DMS 273 (cell line): Measurements from ENCODE around the gene TPMT.

Source experiments
- DNase-seq: peaks from one replicate; lab custom pipeline; 2025; ENCODE audit not compliant: unreplicated experiment; lab: John Stamatoyannopoulos, UW

TPMT gene

DNA sequence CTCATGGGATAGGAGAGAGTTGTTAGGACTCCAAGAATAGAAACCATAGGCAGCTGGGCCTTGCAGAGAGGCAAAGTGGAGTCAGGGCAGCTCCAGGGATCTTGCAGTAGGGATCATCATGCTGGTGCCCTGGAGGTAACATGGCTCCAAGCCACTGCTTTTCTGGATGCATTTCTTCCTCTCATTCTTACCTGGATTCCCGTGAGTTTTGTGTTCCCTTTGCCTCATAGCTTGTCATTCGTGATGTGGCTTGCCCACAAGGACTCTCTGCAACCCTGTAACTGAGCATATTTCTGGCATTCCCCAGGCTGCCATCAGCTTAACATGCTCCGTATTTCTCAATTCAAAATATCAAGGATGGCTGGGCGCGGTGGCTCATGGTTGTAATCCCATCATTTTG lies 37.7 kb downstream of the TPMT start:
- DNase-seq: peak; percentile 36

DNA sequence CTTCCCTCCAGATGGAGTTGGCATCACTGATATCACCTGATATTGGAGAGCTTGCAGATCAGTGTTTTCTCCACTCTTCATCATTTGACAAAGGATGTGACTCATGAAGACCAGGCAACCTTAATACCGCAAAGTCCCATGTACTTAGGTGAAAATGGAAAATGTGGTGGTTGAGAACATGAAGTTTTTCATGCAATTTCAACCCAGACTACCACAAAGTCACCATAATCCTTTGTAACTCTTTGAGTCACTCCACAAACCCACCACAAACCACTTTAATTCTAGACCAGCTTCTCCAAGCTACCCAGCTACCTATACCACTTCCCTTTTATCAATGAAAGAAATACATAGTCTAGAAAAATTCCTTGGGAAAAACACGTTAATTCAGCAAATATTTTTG lies 39.5 kb downstream of the TPMT start:
- no peak for DNase-seq

DNA sequence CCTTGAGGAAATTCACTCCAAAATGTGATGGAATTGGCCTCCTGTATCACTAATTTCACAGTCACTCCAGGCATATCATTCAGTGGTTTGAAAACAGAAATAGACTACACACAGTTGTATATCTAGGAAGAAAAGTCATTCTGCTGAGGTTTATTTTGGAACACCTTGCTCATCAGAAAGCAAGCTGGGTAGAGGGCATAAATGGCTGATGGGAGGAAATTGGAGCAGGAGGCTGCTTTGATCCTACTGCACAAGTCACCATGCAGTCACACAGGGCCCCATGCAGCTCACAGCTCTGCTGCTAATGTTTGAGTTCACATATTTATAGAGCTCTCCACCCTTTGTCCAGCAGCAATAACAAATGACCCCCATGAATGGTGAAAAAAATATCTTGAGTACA lies 44.7 kb downstream of the TPMT start:
- DNase-seq: no peak

DNA sequence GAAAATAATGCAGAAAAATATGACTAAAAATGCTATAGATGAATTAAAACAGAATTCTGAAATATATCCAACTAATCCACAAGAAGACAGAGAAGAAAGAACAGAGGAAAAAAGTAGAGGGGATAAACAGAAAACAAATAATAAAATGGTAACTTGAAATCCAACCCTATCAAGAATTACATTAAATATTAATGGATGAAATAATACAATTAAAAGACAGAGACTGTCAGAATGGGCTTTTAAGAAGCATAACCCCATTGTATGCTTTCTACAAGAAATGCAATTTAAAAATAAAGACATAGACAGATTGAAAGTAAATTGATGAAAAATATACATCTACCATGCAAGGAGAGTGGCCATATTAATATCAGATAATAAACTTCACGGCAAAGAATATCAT lies 47.8 kb downstream of the TPMT start:
- DNase-seq: no peak

DNA sequence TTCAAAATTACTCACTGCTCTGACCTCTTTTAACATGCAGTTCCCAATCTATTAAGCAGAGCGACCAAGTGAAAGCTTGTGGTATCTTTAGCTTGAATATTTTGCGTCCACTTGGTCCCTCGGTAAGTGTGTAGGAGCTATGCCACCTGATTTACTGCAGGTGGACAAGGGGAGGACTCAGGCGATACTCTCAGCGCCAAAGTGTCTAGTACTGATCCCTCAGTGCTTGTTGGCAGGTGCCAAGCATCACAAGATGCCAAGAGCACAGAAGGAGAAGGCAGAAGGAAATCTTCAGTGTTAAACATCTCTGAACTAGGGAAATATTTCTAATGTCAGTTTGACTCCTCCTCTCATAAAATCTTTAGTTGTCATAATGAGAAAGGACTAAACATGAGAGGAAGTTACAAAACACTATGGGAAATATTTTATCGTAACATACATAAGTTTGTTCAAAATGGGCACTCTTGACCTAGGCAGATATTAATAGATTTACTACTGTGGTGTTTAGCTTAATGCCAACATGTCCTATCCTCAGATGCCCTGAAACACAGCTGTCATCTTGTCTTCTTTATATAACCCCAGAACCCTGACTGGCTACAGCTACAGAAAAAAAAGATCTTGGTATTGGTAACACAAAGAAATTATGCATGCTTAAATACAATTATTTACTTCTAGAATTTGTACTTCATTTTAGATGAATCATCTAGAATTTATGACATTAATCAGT lies 51.9 kb downstream of the TPMT start:
- peak; percentile 24 for DNase-seq

DNA sequence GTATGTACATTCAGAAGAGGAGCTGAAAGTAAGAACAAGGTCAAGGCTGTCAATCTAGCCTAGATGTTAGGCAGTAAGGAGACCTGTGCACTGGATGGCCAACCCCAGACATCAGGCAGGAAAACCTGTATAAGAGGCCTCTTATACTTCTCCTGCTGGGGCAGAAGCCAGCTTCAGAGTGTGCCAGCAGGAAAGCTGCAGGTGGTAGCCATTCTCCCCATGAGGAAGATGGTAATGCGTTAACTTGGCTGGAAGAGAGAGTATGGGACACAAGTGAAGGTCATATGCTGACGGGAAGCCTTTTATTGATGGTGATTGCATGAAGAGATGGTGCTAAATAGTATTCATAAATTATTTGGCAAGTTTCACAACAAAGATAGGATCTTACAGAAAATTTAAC lies 53.0 kb downstream of the TPMT start:
- peak; percentile 18 for DNase-seq

DNA sequence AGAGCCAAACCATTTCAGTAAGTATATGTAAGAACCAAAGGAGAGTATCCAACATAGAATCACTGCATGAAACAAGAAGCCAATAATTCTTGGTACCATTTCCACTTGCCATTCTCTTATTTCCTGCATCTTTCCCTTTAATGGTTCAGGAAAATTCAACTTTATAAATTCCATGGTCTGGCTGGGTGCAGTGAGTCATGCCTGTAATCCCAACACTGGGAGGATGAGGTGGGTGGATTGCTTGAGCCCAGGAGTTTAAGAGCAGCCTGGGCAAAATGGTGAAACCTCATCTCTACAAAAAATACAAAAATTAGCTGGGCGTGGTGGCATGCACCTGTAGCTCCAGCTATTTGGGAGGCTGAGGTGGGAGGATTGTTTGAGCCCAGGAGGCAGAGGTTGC lies 53.6 kb downstream of the TPMT start:
- no peak for DNase-seq

DNA sequence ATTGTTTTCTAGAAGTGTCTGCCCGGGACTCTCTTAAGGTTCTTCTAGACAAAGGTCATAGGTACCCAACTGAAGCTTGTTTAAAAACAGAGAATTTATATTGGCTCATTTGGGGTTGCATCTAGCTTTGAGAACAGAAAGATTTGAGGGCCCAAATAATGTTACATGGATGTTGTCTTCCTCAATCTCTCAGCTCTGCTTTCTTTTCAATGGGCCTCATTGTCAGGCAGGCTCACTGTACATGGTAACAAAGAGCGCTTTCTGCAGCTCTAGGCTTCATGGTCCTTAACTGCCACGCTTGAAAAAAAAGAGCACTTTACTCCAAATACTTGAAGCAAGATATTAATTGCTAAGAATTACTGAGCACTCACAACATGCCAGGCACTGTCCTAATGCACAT lies 54.6 kb downstream of the TPMT start:
- DNase-seq: no peak

DNA sequence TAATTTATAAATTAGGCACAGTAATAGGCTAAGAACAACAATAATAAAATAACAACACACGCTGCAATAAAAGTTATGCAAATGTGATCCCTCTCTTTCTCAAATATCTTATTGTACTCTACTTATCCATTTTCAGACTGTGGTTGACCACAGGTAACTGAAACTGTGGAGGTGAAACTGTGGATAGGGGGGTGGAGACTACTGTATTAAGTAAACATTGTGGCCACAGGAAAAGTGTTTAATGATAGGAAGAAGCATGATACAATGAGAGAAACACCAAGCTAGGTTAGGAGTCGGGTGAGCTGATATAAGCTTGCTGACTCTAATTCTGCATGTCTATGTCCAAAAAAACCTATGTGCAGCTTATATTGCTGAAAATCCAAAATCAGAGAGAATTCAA lies 55.4 kb downstream of the TPMT start:
- no peak for DNase-seq

DNA sequence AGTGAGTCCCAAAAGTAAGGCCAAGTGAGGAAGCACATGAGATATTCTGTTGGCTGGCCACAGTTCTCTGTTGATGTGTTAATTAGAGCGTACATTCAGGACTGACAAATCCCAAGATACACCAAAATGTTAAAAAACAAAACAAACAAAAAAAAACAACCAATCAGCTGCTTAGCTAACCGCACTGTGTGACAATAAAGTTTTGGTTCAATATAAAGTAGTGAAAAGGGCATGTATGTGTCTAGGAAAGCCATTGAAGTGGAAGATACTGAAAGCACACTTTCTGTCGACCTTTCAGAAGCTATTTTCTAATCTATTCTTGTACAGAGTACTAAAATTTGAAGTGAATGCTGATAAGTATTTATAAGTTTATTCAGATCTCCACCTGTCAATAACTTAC lies 58.5 kb downstream of the TPMT start:
- DNase-seq: no peak

DNA sequence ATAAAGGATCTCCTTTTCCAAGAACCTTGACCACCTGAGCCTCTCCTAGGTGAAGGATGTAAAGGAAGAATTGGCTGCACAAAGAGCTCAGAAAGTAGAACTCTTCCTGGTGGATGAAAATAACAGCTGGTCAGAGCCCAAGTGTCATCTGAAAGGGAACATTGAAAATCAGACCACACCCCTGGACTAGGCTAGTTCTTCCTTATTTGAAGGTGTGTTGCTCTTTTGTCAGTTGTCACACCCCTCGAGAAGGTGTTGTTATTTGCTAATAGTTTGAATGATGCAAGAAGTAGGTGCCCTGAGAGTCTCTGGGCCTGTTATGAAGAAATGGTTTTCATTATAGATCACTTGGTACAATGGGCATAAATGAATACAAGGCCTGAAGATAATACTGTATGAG lies 63.5 kb downstream of the TPMT start:
- DNase-seq: no peak

DNA sequence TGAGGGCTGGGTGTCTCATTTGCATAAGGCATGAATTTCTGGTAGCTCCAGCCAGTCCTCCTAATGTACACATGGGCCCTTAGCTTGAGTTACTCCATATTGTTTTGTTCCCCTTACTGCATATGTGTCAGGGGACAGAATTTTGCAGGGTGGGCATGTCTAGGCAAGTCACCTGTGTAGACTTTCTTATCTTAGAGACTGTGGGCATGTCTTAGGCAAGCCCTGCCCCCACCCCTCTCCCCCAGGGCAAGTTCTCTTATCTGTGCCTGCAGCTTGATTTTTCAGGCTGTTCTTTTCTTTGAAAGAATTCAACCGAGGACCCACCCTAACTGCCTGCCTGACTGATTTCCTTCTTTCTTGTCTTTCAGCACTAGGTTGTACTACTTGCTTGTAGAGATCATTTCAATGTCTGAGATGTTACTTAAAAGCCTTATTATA lies 64.5 kb downstream of the TPMT start:
- no peak for DNase-seq

DNA sequence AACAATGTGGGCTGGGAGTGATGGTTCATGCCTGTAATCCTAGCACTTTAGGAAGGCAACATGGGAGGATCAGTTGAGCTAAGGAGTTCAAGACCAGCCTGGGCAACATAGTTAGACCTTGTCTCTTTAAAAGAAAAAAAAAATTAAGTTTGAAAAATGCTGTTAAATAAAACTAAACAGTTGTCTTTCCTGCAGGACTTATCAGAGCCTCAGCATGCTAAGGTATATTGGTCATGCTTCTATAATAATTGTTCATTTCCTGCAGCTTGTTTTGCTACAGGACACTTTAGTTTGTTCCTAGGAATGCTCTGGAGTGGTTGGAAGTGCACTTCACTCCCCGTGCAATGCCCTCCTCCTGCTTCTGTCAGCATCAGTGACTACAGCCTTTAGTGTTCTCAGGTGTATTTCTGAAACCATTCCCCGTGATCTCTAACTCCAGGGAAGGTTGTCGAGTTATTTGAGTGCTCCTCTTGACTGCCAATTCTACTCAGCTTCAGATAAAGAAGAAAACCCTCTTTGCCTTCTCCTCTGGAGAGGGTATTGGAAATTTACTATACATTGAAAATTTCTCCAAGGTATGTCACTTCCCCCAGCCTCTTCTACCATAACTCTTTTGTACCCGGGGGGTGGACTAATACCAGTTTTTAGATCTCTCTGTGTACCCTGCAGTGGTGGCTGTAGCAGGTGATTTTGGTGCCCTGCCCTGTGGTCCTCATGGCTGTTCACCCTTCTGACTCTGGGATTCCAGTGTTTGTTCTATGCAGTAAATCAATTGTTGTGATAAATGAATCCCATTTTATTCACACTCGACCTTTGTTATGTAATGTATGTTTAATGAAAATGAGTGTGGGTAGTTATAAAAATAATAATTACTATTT lies 66.2 kb downstream of the TPMT start:
- no peak for DNase-seq

DNA sequence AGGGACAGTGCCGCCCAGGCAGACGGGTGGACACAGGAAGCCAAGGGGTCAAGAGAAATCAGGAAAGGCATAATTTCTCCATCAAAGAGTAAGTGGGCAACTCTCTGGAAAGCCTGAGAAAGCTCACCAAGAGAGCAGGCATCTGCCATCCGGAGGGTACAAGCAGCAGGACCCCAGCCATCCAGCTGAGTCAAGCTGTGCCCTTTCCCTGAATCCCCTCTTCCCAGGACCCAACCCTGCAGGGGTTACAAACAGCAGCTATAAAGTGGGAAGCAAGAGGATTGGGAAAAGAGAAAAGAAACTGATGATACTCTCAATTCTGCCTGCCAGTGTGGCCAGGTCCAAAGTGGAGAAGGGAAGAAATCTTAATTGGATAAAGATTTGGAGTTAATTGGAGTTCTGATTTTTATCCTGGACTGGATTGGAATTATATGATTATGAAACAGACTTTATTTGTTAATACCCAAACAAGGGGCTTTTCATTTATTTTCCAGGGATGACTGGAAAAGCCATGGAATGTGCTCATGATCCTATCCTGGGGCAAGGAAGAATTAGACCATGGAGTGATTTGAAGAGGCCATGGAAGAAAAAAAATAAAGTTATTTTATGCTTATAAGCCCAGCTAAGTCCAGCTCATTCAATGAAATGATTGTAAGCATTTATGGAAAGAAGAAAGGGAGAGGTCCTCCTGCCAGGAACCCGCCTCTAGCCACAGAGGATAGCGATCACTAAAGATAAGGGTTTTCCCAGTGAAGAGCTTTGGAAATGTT lies 67.3 kb downstream of the TPMT start:
- no peak for DNase-seq

DNA sequence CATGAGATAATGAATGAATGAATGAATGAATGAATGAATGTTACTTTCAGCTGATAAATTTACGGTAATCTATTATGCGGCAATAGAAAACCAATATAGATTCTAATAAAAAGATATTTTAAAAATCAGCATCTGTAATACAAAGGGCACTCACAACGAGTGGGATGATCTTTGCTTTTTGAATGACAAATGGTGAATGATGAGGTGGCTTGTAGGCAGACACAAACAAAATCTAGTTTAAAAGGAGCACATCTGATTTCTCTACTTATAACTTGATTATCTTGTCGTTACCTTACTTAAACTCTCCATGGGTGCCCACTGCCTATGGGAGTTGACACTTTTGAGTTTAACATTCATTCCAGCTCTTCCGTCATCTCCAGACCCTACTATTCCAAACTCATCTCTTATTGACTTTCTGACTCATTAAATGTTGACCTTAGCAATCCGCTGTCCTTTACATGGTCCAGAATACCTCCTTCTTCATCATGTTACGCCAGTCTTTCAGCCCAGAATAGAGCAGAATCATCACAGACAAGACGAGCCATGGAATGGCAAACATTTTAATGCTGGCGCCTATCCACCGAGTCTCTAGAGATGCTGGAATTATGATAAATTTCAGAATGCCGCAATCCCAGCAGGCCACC lies 73.7 kb downstream of the TPMT start:
- no peak for DNase-seq

DNA sequence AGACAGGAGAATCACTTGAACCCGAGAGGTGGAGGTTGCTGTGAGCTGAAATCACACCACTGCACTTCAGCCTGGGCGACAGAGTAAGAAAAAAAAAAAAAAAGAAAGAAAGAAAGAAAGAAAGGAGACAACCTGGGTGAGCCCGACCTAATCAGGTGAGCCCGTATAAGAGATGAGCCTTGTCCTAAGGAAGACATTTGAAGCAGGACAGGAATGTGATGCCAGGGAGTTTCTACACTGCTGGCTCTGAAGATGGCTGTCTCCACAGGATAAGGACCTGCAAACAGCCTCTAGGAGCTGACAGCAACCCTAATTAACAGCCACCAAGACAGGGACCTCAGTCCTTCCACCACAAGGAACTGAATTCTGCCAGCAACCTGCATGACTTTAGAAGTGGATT lies 74.3 kb downstream of the TPMT start:
- no peak for DNase-seq

DNA sequence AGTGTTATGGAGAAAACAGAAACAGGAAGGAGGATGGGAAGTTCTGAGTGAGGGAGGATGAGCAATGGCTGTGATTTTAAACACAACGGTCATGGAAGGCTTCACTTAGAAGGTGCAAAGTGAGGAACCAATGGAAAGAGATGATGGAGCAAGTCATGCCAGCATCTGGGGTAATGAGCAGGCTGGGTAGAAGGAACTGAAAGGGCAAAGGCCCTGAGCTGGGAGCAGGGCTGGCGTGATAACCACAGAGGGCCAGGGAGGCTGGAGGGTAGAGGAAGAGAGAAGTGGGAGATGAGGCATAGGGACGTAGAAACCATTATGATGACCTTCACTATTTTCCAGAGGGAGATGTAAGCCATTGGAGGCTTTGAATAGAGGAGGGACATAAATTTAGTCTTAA lies 76.0 kb downstream of the TPMT start:
- DNase-seq: no peak
